Measurements from ENCODE around the gene RALGDS. TPM values are rescaled to one million over a fixed set of nuclear protein-coding genes. Genes with fewer than 3 reads are reported as not detected.

RALGDS gene
- total and polyA plus RNA-seq, 9 of the 15 experiments (the other 6 are each of a cell fraction or from before 2014, with no cell fraction given): 0.75 to 43.3 (median 27.1) TPM

DNA sequence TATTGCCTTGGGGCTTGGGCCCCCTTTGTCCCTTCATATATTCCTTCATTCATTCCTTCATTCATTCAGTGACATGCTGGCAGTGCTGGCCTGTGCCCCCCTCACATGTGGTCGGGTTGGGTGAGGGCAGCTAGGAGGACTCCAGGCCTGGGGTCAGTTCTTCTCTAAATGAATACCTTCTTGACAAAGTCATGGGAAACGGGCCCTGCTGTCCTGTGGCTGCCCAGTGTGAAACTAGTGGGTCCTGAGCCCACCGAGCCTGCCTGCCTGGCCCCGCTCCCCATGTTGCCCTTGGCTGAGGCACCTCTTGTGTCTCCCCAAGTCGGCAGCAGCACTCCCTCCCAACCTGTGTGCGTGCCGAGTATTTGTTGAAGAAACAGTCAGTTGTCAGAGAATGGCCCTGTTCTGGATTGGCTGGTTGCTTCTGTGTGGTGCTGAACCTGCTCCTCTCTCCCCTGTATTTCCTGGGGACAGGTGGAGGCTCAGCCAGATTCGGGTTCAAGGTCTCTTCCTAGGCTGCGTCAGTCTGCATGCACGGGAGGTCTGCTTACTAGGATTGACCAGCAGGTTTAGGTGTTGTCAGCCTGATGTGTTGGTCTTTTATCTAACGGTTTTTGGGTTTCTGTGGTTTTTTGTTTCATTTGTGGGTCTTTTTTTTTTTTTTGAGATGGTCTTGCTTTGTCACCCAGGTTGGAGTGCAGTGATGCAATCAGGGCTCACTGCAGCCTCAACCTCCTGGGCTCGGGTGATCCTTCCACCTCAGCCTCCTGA, 62.3 kb downstream of the RALGDS start (continued):
- TF ChIP-seq, protein P1, sequence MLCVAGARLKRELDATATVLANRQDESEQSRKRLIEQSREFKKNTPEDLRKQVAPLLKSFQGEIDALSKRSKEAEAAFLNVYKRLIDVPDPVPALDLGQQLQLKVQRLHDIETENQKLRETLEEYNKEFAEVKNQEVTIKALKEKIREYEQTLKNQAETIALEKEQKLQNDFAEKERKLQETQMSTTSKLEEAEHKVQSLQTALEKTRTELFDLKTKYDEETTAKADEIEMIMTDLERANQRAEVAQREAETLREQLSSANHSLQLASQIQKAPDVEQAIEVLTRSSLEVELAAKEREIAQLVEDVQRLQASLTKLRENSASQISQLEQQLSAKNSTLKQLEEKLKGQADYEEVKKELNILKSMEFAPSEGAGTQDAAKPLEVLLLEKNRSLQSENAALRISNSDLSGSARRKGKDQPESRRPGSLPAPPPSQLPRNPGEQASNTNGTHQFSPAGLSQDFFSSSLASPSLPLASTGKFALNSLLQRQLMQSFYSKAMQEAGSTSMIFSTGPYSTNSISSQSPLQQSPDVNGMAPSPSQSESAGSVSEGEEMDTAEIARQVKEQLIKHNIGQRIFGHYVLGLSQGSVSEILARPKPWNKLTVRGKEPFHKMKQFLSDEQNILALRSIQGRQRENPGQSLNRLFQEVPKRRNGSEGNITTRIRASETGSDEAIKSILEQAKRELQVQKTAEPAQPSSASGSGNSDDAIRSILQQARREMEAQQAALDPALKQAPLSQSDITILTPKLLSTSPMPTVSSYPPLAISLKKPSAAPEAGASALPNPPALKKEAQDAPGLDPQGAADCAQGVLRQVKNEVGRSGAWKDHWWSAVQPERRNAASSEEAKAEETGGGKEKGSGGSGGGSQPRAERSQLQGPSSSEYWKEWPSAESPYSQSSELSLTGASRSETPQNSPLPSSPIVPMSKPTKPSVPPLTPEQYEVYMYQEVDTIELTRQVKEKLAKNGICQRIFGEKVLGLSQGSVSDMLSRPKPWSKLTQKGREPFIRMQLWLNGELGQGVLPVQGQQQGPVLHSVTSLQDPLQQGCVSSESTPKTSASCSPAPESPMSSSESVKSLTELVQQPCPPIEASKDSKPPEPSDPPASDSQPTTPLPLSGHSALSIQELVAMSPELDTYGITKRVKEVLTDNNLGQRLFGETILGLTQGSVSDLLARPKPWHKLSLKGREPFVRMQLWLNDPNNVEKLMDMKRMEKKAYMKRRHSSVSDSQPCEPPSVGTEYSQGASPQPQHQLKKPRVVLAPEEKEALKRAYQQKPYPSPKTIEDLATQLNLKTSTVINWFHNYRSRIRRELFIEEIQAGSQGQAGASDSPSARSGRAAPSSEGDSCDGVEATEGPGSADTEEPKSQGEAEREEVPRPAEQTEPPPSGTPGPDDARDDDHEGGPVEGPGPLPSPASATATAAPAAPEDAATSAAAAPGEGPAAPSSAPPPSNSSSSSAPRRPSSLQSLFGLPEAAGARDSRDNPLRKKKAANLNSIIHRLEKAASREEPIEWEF (CRISPR knock-in tag; IDR thresholded peaks at IDR 0.05): no peak
- TF ChIP-seq KLF1 (tag; IDR thresholded peaks at IDR 0.05) (no peak), ELK3 (CRISPR knock-in tag; IDR thresholded peaks at IDR 0.05) (no peak), CREM (IDR thresholded peaks at IDR 0.05; ENCODE audit: low read depth) (no peak), ZNF639 (CRISPR knock-in tag; conservative IDR thresholded peaks at IDR 0.05 in 1 of 2, IDR thresholded peaks at IDR 0.05 in 1 of 2) (no peak), KDM1A (IDR thresholded peaks at IDR 0.05) (peak in 1 of 2 experiments; percentile 21; a peak in 1 of 4 replicates), ZBTB49 (CRISPR knock-in tag; IDR thresholded peaks at IDR 0.05; ENCODE audit: borderline replicate concordance) (no peak), E2F6 (IDR thresholded peaks at IDR 0.05; ENCODE audit: borderline replicate concordance in 1 of 2, extremely low read depth in 1 of 2, insufficient read depth in 1 of 2, insufficient read length in 1 of 2, low read depth in 1 of 2, low read length in 1 of 2, poor library complexity in 1 of 2, severe bottlenecking in 1 of 2) (no peak), HMGXB4 (CRISPR knock-in tag; IDR thresholded peaks at IDR 0.05) (no peak), CCAR2 (IDR thresholded peaks at IDR 0.05; ENCODE audit: low read depth, low read length) (no peak), ZNF77 (CRISPR knock-in tag; IDR thresholded peaks at IDR 0.05) (no peak)
